C4-2B (cell line): ENCODE results near the gene LRCH1.

Source experiments
- H3K27ac ChIP-seq: fragments of 450-650 bp; 2 replicates; pipeline ENCODE4 v1.5.1; 2017
- ZFX ChIP-seq: fragments of 450-650 bp; IDR thresholded peaks from 2 replicates; pipeline ENCODE4 v1.6.1; 2017
- TF ChIP-seq, protein P1 (sequence below): fragments of 450-650 bp; conservative IDR thresholded peaks from 2 replicates; pipeline ENCODE4 v1.5.1; 2017; ENCODE audit warnings: mild to moderate bottlenecking

Gene LRCH1

DNA sequence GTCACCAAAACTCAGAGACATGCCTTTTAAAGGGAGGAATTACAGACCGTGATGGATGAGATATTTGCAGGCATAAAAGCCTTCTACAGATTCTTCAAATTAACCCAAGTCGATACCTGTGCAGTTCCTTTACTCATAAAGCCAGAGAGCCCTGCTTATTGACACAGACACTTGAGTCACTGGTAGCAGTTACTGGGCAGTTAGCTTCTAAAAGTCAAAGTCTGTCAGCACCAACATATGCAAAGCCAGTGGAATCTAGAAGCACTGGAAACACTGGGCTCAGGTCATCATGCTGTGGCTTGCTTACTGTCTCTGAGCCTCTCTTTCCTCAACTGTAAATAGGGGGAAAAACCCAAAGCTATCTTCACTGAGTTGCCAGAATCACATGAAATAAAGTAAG lies 25.7 kb upstream of the LRCH1 start:
- H3K27ac ChIP-seq = no peak overlapping the region
- TF ChIP-seq, protein P1, sequence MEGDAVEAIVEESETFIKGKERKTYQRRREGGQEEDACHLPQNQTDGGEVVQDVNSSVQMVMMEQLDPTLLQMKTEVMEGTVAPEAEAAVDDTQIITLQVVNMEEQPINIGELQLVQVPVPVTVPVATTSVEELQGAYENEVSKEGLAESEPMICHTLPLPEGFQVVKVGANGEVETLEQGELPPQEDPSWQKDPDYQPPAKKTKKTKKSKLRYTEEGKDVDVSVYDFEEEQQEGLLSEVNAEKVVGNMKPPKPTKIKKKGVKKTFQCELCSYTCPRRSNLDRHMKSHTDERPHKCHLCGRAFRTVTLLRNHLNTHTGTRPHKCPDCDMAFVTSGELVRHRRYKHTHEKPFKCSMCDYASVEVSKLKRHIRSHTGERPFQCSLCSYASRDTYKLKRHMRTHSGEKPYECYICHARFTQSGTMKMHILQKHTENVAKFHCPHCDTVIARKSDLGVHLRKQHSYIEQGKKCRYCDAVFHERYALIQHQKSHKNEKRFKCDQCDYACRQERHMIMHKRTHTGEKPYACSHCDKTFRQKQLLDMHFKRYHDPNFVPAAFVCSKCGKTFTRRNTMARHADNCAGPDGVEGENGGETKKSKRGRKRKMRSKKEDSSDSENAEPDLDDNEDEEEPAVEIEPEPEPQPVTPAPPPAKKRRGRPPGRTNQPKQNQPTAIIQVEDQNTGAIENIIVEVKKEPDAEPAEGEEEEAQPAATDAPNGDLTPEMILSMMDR = no peak
- TF ChIP-seq ZFX = no peak

GRCh38 chr13:46529216-46529919 lies 23.6 kb upstream of the LRCH1 start:
- no peak overlapping the region for H3K27ac ChIP-seq
- TF ChIP-seq, protein P1 = no peak
- TF ChIP-seq ZFX = no peak

- H3K27ac ChIP-seq = no peak overlapping the region
Measured at GRCh38 chr13:46530084-46530935, 22.7 kb upstream of the LRCH1 start.

GRCh38 chr13:46531953-46532352 lies 21.0 kb upstream of the LRCH1 start:
- TF ChIP-seq ZFX = no peak
- no peak overlapping the region for H3K27ac ChIP-seq

More at GRCh38 chr13:46530084-46530935, 22.7 kb upstream of the LRCH1 start:
- TF ChIP-seq, protein P1 = no peak
- TF ChIP-seq ZFX = no peak

- TF ChIP-seq, protein P1 = no peak
- no peak for TF ChIP-seq ZFX
- no peak overlapping the region for H3K27ac ChIP-seq
Measured at GRCh38 chr13:46535002-46535401, 18.0 kb upstream of the LRCH1 start.

- TF ChIP-seq, protein P1 = no peak
- TF ChIP-seq ZFX = no peak
- no peak overlapping the region for H3K27ac ChIP-seq
Measured at GRCh38 chr13:46535825-46536224, 17.1 kb upstream of the LRCH1 start.

- TF ChIP-seq, protein P1 = no peak
- no peak for TF ChIP-seq ZFX
Measured at GRCh38 chr13:46536341-46536740, 16.6 kb upstream of the LRCH1 start.

More at GRCh38 chr13:46536341-46536740, 16.6 kb upstream of the LRCH1 start:
- no peak overlapping the region for H3K27ac ChIP-seq
